HTERT RPE-1 (cell line): ENCODE results near the gene PRAMEF4.
"Not testable (repeated sequence)": the region's sequence is repeated elsewhere in the genome, so short reads cannot be mapped to it uniquely, and the experiment has no call there.

Experiments
- in situ Hi-C: fragments of 300-500 bp; cut with MboI; formaldehyde crosslinking; loops from 4 replicates; pipeline ENCODE4 v1.14.3; 2020; ENCODE audit warnings: low sequenced_read_pairs

Gene PRAMEF4

DNA sequence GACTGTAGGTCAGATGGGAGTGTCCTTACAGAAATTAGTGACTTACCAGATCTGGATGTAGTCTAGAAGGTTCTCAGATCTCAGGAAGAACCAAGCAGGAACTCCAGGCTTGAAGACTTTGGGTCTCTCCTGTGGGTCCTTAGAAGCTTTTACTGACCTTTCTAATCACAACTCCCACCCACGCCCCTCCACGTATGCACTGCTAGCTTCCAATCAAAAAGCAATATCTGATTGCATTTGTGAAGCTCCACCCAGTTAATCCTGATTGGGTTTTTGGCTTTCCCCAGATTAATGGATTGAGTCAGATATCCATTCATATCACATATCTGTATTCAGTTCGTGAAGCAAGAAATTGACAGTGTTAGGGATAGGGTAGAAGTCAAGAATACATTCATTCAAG, at the start of gene PRAMEF4:
PRAMEF4 (minus strand) TSS at position 101 of the 400 bp plus-strand sequence. CDS start 2,807 bp downstream, outside the sequence.
- in situ Hi-C loops = not testable (repeated sequence)

DNA sequence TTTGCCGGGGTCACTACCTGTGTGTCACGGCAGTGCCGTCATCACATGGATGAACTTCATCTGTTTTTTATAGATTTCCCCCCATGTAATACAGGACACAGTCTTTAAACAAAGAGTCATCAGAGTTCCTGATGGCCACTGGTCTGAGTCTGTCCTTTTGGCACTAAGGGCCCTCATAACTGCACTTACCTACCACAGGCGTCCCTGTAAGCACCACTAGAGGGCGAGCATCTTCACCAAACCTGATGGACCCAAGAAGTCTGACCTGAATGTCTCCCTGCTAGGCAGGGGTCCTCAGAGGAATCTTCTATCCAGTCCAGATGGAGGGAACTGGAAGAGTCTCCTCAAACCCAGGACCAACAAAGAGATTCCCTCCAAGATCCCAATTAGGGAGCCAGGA, 38.4 kb upstream of the PRAMEF4 start:
- in situ Hi-C loops = not testable (repeated sequence)

DNA sequence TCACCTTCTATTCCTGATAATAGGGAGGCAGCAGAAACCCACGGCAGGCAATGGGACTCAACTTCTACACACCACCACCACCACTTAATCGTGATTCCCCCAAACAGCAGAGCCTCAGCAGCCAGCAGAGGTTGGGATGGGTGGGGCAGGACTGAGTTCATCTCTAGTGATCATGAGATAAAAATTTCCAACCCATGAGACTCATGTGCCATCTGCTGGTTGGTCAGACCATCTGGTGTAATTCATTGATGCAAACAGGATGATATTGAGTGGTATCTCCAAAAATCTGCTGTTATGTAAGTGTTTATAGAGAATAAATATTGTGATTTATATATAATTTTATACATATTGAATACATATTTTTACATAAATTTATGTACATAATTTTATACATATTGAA, 35.7 kb upstream of the PRAMEF4 start:
- in situ Hi-C loops = not testable (repeated sequence)

DNA sequence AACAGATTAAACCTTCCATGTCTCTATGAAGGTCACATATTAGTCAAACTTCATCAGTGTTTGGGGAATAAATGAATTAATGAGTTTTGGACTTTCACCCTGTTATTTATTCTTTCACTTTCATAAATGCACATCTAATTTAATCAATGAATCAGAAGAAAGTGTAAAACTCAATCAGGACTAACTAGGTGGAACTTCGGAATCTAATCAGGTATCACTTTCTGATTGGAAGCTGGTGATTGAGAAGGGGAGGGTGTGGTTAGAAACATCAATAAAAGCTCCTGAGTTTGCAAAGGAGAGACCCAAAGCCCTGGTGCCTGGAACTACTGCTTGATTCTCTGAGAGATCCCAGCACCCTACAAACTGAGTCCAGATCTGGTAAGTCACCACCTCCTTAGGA, 30.3 kb upstream of the PRAMEF4 start, which contains the start of gene PRAMEF7:
PRAMEF7 (plus strand) TSS at position 301 of the 400 bp plus-strand sequence. CDS start 1,083 bp downstream, outside the sequence.
- in situ Hi-C loops = not testable (repeated sequence)

DNA sequence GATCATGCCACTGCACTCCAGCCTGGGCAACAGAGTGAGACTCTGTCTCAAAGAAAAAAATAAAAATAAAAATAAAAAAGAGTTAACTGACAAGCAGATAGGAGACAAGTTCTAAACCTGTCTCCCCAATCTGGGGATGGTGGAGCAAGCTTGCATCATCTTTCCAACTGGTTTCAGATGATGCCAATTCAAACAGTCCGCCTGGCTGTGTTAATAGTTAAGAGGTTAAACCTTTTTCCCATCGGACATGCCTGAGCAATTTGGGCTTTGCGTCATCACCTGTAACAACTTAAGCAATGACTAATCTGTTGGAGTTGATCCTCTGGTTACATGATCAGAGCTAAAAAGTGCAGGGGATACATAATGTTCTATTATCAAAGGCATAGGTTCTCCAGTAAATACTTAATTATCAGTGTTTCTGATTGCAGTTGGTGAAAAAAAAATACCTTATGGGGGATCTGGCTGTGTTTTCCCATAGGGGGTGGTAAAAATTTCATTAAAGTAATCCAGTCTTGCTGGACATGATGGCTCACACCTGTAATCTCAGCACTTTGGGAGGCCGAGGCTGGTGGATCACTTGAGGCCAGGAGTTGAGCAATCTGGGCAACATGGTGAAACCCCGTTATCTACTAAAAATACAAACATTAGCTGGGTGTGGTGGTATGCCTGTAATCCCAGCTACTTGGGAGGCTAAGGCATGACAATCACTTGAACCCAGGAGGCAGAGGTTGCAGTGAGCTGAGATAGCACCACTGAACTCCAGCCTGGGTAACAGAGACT, 18.0 kb upstream of the PRAMEF4 start:
- in situ Hi-C loops = not testable (repeated sequence)

DNA sequence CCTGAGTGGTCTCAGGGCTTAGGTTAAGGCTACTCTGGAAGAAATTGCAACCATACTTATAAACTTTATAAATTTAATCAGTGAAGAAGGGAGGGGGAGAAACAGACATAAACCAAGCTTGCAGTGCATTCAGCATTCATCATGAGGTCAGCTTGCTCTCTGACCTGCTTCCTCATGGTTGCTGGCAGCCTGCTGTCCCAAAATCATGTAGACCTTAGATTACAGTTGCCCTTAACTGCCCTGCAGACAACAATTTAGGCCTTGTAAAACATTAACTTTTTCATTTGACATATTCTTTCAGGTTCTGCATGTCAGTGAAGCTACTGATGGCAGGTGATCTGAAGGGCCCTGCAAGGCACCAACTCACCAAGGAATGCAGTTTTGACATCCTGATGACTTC, 13.2 kb upstream of the PRAMEF4 start:
- in situ Hi-C loops = not testable (repeated sequence)

DNA sequence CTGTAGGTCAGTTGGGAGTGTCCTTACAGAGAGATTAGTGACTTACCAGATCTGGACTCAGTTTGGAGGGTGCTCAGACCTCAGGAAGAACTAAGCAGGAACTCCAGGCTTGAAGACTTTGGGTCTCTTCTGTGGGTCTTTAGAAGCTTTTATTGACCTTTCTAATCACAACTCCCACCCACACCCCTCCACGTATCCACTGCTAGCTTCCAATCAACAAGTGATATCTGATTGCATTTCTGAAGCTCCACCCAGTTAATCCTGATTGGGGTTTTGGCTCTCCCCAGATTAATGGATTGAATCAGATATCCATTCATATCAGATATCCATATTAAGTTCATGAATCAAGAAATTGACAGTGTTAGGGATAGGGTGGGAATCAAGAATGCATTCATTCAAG, 12.2 kb upstream of the PRAMEF4 start, which contains the start of gene PRAMEF10:
PRAMEF10 (minus strand) TSS at position 101 of the 400 bp plus-strand sequence. CDS start 2,423 bp downstream, outside the sequence.
- in situ Hi-C loops = not testable (repeated sequence)

DNA sequence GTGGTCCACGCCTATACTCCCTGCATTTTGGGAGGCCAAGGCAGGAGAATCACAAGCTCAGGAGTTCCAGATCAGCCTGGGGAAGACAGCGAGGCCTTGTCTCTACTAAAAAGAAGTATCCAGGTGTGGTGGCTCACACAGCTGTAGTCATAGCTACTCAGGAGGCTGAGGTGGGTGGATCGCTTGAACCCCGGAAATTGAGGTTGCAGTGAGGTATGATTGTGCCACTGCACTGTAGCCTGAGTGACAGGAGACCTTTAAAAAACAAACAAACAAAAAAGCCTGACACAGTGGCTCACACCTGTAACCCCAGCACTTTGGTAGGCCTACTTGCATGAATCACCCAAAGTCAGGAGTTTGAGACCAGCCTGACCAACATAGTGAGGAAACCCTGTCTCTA, 7.5 kb downstream of the PRAMEF4 start:
- in situ Hi-C loops = not testable (repeated sequence)

DNA sequence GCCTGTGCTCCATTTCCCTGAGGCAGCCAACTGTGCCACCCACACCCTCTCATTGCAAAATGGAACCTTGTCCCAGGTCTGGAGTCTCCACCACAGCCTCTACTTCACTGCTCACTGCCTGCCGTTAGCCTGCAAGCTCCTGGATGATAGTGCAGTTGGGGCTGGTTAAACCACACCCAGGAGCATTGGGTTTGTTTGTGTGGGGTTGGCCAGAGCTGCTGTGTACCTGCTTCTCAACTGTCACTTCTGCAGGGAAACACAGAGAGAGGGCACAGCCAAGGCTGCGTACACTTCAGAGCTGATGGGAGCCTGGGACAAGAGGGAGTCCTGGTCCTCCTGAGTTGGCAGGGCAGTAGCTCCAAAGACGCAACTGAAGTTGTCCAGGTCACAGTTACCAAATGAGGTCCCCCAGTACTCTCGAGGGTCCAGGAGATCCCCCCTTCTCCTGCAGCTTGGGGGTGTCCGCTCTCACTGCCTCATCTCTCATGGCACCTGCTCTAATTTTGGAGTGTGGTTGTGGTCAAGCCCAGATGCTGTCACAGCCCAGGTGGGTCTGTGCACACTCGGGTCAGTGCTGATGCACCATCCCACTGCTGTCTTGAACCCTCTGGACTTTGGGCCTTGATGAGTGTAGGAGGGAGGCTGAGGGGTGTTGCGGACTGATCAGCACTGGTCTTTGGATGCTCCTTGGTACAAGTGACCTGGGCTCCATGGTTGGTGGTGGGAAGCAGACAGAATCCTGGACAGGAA, 22.7 kb downstream of the PRAMEF4 start:
- in situ Hi-C loops = not testable (repeated sequence)

DNA sequence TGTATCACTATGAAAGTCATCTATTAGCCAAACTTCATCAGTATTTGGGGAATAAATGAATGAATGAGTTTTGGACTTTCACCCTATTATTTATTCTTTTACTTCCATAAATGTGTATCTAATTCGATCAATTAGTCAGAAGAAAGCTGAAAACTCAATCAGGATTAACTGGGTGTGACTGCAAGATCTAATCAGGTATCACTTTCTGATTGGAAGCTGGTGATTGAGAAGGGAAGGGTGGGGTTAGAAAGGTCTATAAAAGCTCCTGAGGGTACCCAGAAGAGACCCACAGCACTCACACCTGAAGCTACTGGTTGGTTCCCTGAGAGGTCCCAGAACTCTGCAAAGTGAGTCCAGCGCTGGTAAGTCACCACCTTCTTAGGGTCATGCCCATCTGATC, 29.2 kb downstream of the PRAMEF4 start, which contains the start of gene PRAMEF2:
PRAMEF2 (plus strand) TSS at position 301 of the 400 bp plus-strand sequence. CDS start 1,924 bp downstream, outside the sequence.
- in situ Hi-C loops = not testable (repeated sequence)

DNA sequence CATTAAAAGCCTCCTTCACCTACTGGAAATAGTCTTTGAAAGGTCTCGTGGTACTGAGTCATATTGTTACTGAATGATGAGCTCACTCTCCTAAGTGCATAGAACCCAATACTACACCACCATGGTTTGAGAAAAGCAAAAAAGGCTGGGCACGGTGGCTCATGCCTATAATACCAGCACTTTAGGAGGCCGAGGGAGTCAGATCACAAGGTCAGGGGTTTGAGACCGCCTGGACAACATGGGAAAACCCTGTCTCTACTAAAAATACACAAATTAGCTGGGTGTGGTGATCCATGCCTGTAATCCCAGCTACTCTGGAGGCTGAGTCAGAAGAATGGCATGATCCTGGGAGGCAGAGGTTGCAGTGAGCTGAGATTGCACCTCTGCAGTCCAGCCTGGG, 34.2 kb downstream of the PRAMEF4 start:
- in situ Hi-C loops = no loop called here

DNA sequence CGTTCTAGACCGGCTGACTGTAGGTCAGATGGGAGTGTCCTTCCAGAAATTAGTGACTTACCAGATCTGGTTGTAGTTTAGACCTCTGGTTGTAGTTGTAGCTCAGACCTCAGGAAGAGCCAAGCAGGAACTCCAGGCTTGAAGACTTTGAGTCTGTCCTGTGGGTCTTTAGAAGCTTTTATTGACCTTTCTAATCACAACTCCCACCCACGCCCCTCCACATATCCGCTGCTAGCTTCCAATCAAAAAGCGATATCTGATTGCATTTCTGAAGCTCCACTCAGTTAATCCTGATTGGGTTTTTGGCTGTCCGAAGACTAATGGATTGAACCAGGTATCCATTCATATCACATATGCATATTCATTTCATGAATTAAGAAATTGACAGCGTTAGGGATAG, 37.4 kb downstream of the PRAMEF4 start, which contains the start of gene HNRNPCL1:
HNRNPCL1 (minus strand) TSS at position 101 of the 400 bp plus-strand sequence. CDS start 431 bp downstream, outside the sequence.
- in situ Hi-C loops = not testable (repeated sequence)

DNA sequence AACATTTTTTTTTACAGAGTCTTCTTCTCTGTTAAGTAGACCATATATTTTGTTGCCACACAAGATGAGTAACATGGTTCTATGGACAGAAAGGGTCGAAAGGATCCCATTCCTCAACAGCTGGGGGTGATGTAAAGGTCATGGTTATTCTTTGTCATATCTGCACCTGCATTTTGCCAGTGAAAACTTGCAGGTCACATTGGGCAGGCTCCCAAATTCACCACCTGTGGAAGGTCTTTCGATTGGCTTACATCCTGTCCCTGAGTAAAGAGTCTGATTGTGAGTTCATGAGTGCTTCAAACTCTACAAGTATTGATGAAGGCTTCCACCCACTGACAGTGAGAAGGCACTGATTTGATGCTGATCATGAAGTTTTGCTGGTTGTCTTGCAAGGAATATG, 52.8 kb downstream of the PRAMEF4 start:
- in situ Hi-C loops = not testable (repeated sequence)

DNA sequence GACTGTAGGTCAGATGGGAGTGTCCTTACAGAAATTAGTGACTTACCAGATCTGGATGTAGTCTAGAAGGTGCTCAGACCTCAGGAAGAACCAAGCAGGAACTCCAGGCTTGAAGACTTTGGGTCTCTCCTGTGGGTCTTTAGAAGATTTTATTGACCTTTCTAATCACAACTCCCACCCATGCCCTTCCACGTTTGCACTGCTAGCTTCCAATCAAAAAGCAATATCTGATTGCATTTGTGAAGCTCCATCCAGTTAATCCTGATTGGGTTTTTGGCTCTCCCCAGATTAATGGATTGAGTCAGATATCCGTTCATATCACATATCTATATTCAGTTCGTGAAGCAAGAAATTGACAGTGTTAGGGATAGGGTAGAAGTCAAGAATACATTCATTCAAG, 54.7 kb downstream of the PRAMEF4 start, which contains the start of gene PRAMEF11:
PRAMEF11 (minus strand) TSS at position 101 of the 400 bp plus-strand sequence. CDS start 2,621 bp downstream, outside the sequence.
- in situ Hi-C loops = not testable (repeated sequence)
